ENCODE results near the gene PYROXD2. TPM values are rescaled to one million over a fixed set of nuclear protein-coding genes. Genes with fewer than 3 reads are reported as not detected.

PYROXD2 gene
- total and polyA plus RNA-seq, 2 of the 8 experiments (the other 6 are each of a cell fraction or from before 2014, with no cell fraction given) = 3.2 to 5.4 TPM

GRCh38 chr10:98446661-98447221, 31.8 kb upstream of the PYROXD2 start, which contains the start of gene HPS1:
HPS1 (minus strand) TSS chr10:98446935; CDS start chr10:98443240, 3,695 bp downstream.
- 3% methylated on average over 39 of the region's 47 CpGs; no CpG with 5 or more reads in 1 of the 2 experiments for WGBS, 2 experiments (ENCODE audit: extremely low coverage in 1 of 2, insufficient coverage in 1 of 2, insufficient read length in 1 of 2, insufficient replicate concordance in 2 of 2, low coverage in 1 of 2, low lambda C conversion rate in 2 of 2, missing lambda C conversion rate in 1 of 2)
- H3K9ac ChIP-seq (replicated peaks in 1 of 4; ENCODE audit: extremely low read depth in 1 of 4, low read depth in 3 of 4, low read length in 3 of 4) = peak within 1 kb of the TSS; percentile 52 to 80 (median 72)
- H3K4me2 ChIP-seq (ENCODE audit: insufficient read depth in 1 of 2, low read depth in 2 of 2, low read length in 2 of 2) = peak within 1 kb of the TSS; percentile 79 to 89
- H2BK20ac ChIP-seq (ENCODE audit: low read length) = no peak within 1 kb of the TSS
- peak within 1 kb of the TSS; percentile 36 for H3K56ac ChIP-seq (replicated peaks; ENCODE audit: insufficient read length, low read depth, low read length)
- peak within 1 kb of the TSS; percentile 70 to 93 (median 76) for H3K4me3 ChIP-seq (ENCODE audit: extremely low read depth in 1 of 4, insufficient read depth in 2 of 4, low read depth in 3 of 4, low read length in 4 of 4)
- H2BK12ac ChIP-seq (ENCODE audit: low read depth, low read length) = no peak within 1 kb of the TSS; the same call in 1 of the 2 replicates
- H4K8ac ChIP-seq (ENCODE audit: extremely low read depth, insufficient read depth, low read length) = peak within 1 kb of the TSS; percentile 91; the same call in 1 of the 2 replicates
- H3K4ac ChIP-seq (replicated peaks; ENCODE audit: insufficient read length, low read depth, low read length) = peak within 1 kb of the TSS; percentile 48
- H3K36me3 ChIP-seq (ENCODE audit: control insufficient read depth in 2 of 4, insufficient read depth in 4 of 4, low read length in 3 of 4) = peaks cover 10 to 30% (median 23%) of the 10 kb centered on the region in 4 experiments
- peak in 1 of 2 experiments; percentile 86 for DNase-seq (ENCODE audit: low read depth in 1 of 2, low spot score in 2 of 2)
- H2AFZ ChIP-seq (ENCODE audit: low read length) = peak within 1 kb of the TSS; percentile 97
- H3K27me3 ChIP-seq (replicated peaks in 1 of 4; ENCODE audit: control insufficient read depth in 3 of 4, extremely low read depth in 1 of 4, insufficient read depth in 3 of 4, low read length in 3 of 4) = no peaks in the 10 kb centered on the region
- H4K5ac ChIP-seq (ENCODE audit: insufficient read length, low read depth, low read length) = peak within 1 kb of the TSS; percentile 21
- H3K18ac ChIP-seq (ENCODE audit: extremely low read depth, low read length) = peak within 1 kb of the TSS; percentile 55
- no peak within 1 kb of the TSS; the same call in 1 of the 2 replicates for H2BK5ac ChIP-seq (ENCODE audit: low read depth, low read length)
- H3K79me2 ChIP-seq (ENCODE audit: control insufficient read depth in 1 of 2, insufficient read depth in 2 of 2, low read length in 2 of 2) = peaks cover 0 to 8% of the 10 kb centered on the region in 2 experiments; a peak in 1 of 4 replicates
- H2BK15ac ChIP-seq (ENCODE audit: low read length) = peak within 1 kb of the TSS; percentile 29
- peak within 1 kb of the TSS; percentile 52 for H4K91ac ChIP-seq (replicated peaks; ENCODE audit: insufficient read length, low read length)
- H3K23ac ChIP-seq (ENCODE audit: insufficient read length) = no peak within 1 kb of the TSS
- H3K9me3 ChIP-seq (ENCODE audit: insufficient read depth in 2 of 2, low read depth in 1 of 2, low read length in 1 of 2) = no peaks in the 10 kb centered on the region
- H3K14ac ChIP-seq (ENCODE audit: insufficient read length) = no peak within 1 kb of the TSS
- no peaks in the 10 kb centered on the region; the same call in 1 of the 2 replicates for H3K23me2 ChIP-seq (ENCODE audit: low read depth, low read length)
- POLR2A ChIA-PET (ENCODE audit: partially characterized antibody) = interaction anchor here (0.7 to 2.9 kb wide), 7 partner anchors 8 to 34 kb away, joined by 3 to 11 read pairs (median 4); partner anchors contain the start of gene PYROXD2
- no peak within 1 kb of the TSS for H2BK120ac ChIP-seq (replicated peaks; ENCODE audit: low read depth, low read length)
- FAIRE-seq = no peak
- H3K79me1 ChIP-seq (ENCODE audit: low read depth, low read length) = no peaks in the 10 kb centered on the region; the same call in 1 of the 2 replicates
- H2AK5ac ChIP-seq (ENCODE audit: low read depth, low read length) = no peak within 1 kb of the TSS
- CTCF ChIA-PET (ENCODE audit: partially characterized antibody) = interaction anchor here (0.6 kb wide), 1 partner anchor 1408 kb away, joined by 3 read pairs; no protein-coding TSS in a partner anchor
- peaks cover 0 to 4% (median 3%) of the 10 kb centered on the region in 4 experiments; a peak in 5 of 7 replicates for H3K4me1 ChIP-seq (replicated peaks in 1 of 4; ENCODE audit: control insufficient read depth in 3 of 4, insufficient read depth in 4 of 4, low read length in 3 of 4)
- peak within 1 kb of the TSS; percentile 69; the same call in 1 of the 2 replicates for H3K27ac ChIP-seq (ENCODE audit: low read depth, low read length)
- peaks cover 0 to 3% of the 10 kb centered on the region in 2 experiments for H4K20me1 ChIP-seq (replicated peaks in 1 of 2; ENCODE audit: control insufficient read depth in 1 of 2, insufficient read depth in 2 of 2, low read length in 2 of 2)
- TF ChIP-seq MAFK (IDR thresholded peaks at IDR 0.05; ENCODE audit: low read depth, low read length) (no peak), RBBP5 (IDR thresholded peaks at IDR 0.05; ENCODE audit: borderline replicate concordance, low read depth, low read length) (peak; percentile 45; the same call in 1 of the 2 replicates), HDAC2 (IDR thresholded peaks at IDR 0.05; ENCODE audit: borderline replicate concordance in 1 of 2, low read depth in 2 of 2, low read length in 2 of 2) (peak in 1 of 2 experiments; percentile 71; a peak in 1 of 4 replicates), SIN3A (conservative IDR thresholded peaks at IDR 0.05 in 1 of 2, IDR thresholded peaks at IDR 0.05 in 1 of 2; ENCODE audit: low read depth in 1 of 2, low read length in 2 of 2) (peak; percentile 29 to 85; a peak in 2 of 4 replicates), ATF3 (IDR thresholded peaks at IDR 0.05; ENCODE audit: insufficient read depth, low read depth, low read length) (peak; percentile 94), POLR2A (IDR thresholded peaks at IDR 0.05; ENCODE audit: control extremely low read depth in 1 of 2, low read depth in 2 of 2, low read length in 2 of 2) (peak in 1 of 2 experiments; percentile 75; a peak in 2 of 3 replicates), KDM4A (IDR thresholded peaks at IDR 0.05; ENCODE audit: low read depth, low read length, severe bottlenecking) (peak; percentile 65), MAX (IDR thresholded peaks at IDR 0.05) (peak; percentile 76)

Measured in H1 (cell line).